SK-N-MC (cell line): ENCODE results near the gene MEIG1.

Experiments
- EZH2 ChIP-seq: fragments of 200-600 bp; sonication (generic); IDR thresholded peaks from one replicate; pipeline ENCODE4 v1.6.1; 2017; ENCODE audit warnings: antibody characterized with exemption
- FOXP2 ChIP-seq: optimal IDR thresholded peaks from 2 replicates; pipeline ENCODE3; 2011; ENCODE audit warnings: mild to moderate bottlenecking, moderate library complexity; ENCODE audit not compliant: insufficient read depth; ENCODE audit errors: extremely low read length, control extremely low read depth
- POLR2AphosphoS5 ChIP-seq: IDR thresholded peaks from 2 replicates; pipeline ENCODE4 v1.6.1; 2012; ENCODE audit warnings: mild to moderate bottlenecking, low read depth, low read length, borderline replicate concordance

DNA sequence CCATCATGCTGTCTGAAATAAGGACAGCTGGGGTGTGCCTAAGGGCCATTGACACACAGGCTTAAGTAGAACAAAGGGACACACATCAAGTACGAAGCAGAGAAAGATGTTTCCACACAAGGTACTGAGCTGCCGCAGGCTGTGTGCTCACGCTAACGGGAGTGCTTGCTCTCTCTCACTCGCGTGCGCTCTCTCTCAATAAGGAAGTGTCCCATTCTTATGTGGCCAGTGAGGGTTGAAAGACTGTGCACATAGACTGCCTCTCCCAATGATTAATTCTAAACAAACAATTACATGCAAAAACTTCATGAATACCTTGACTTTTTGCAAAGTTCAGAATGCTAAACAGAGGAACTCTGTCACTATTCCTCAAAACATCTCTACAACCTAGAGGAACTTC is 35.2 kb upstream of the MEIG1 start:
- TF ChIP-seq EZH2 (no peak), POLR2AphosphoS5 (no peak), FOXP2 (no peak)
